Heart left ventricle (tissue), 16 donors: ENCODE data around the gene ERRFI1. TPM values are rescaled to one million over a fixed set of nuclear protein-coding genes. Genes with fewer than 3 reads are reported as not detected.
"Not testable (repeated sequence)": the region's sequence is repeated elsewhere in the genome, so short reads cannot be mapped to it uniquely, and the experiment has no call there.

Experiments used
- ATAC-seq, 4 donors: fragments of 200-7000 bp; cut with Tn5 transposase; one replicate each; pipeline ENCODE4 v1.9.1; 2020 to 2022; ENCODE audit warnings: moderate library complexity in 4 of 4, mild to moderate bottlenecking in 3 of 4, moderate number of reproducible peaks in 1 of 4
- DNase-seq, 5 donors: peaks; one replicate each; pipeline ENCODE4 v3.0.0-alpha.2; 2020
- H3K27ac ChIP-seq, 12 donors: fragments of 200-600 bp; sonication (generic) in 4 of 12; one replicate each; pipeline versions ENCODE4 v1.5.0 to v1.8.0; 2016 to 2022; ENCODE audit warnings: mild to moderate bottlenecking in 2 of 12
- H3K27me3 ChIP-seq, 9 donors: fragments of 200-600 bp; sonication (generic) in 2 of 9; one replicate each; pipeline versions ENCODE4 v1.5.1 to v1.8.0; 2016 to 2022; ENCODE audit warnings: mild to moderate bottlenecking in 3 of 9
- H3K36me3 ChIP-seq, 9 donors: fragments of 200-600 bp; sonication (generic) in 2 of 9; one replicate each; pipeline versions ENCODE4 v1.5.0 to v1.8.0; 2018 to 2022; ENCODE audit warnings: mild to moderate bottlenecking in 2 of 9
- H3K4me1 ChIP-seq, 12 donors: fragments of 200-600 bp; sonication (generic) in 4 of 12; one replicate each; pipeline versions ENCODE4 v1.5.0 to v1.8.0; 2016 to 2022; ENCODE audit warnings: mild to moderate bottlenecking in 3 of 12
- H3K4me3 ChIP-seq, 12 donors: fragments of 200-600 bp; sonication (generic) in 4 of 12; one replicate each; pipeline versions ENCODE4 v1.5.0 to v1.8.0; 2017 to 2022; ENCODE audit warnings: mild to moderate bottlenecking in 9 of 12, moderate library complexity in 4 of 12
- H3K9me3 ChIP-seq, 12 donors: fragments of 200-600 bp; sonication (generic) in 4 of 12; one replicate each; pipeline versions ENCODE4 v1.5.0 to v1.8.0; 2016 to 2022; ENCODE audit warnings: mild to moderate bottlenecking in 1 of 12
- CTCF ChIP-seq, 12 donors: fragments of 200-600 bp; sonication (generic) in 4 of 12; IDR thresholded peaks; one replicate each; pipeline versions ENCODE4 v1.5.0 to v1.8.0; 2018 to 2022; ENCODE audit warnings: antibody characterized with exemption in 12 of 12, mild to moderate bottlenecking in 5 of 12
- POLR2A ChIP-seq, 2 donors: fragments of 450-650 bp; IDR thresholded peaks; one replicate each; pipeline ENCODE4 v1.6.1; 2017; ENCODE audit warnings: antibody characterized with exemption in 2 of 2, mild to moderate bottlenecking in 2 of 2, moderate library complexity in 2 of 2
- WGBS, 4 donors: extraction: QIAGEN DNeasy Blood & Tissue Kit in 2 of 4; methylation state at CpG; one replicate each; pipeline versions ENCODE4 v1.1.5 to v1.1.7; 2013 to 2018; 5-methylcytosine and 5-hydroxymethylcytosine counted together
- intact Hi-C, 10 donors: fragments of 100-400 bp; cut with DNase I; formaldehyde crosslinking; loops; one replicate each; pipeline versions ENCODE4 v1.11.1 to v1.14.2; 2022
- polyA plus RNA-seq, 2 donors: library from polyadenylated mRNA; stranded (reverse); fragments of 200-250 nt; gene quantifications; one replicate each; pipeline ENCODE4 v1.2.3, GENCODE V29; 2013
- total RNA-seq, 9 donors: library from RNA; depleted of rRNA in 2 of 9; stranded (reverse); fragments of >200 nt in 2 of 9; fragmentation: NEBNext Ultra II Directional in 3 of 9; extraction: Animal tissue kit (Norgen Biotek cat#: 25700) in 3 of 9; gene quantifications; one replicate each; pipeline versions ENCODE4 v1.1.0 to v1.2.4, GENCODE V29; 2016 to 2023
- donor health status: ischemic (EF 13 %, LVEDD 7.1; RV severe dilation, severe dysfunction).
- donor health status: healthy with polysubstance abuse.
- donor health status: DM: no; HTN: yes; CAD: no.
- donor health status: DM: no; HTN: no; CAD: no.
- donor health status: ischemic (EF 25% LVEDD 6.9; RV normal size, moderate dysfunction).
- donor health status: ischemic (EF 25% LVEDD 5.7; RV mildly dilated, moderate dysfunction).
- donor health status: healthy.
- donor health status: DM: yes; HTN: yes; CAD: no.
- donor health status: ischemic (EF 35%, LVEDD 5.7; RV mildly dilated, moderate dysfunction).
- donor health status: nonischemic (EF 11% LVEDD 7.7; RV severe dilation, severe dysfunction).
- donor health status: DM: yes; HTN: yes; CAD: no.
- donor health status: PGD.
- donor health status: ischemic (EF 29% LVEDD 5.4; RV normal size, mild dysfunction).
- donor health status: nonischemic (EF 23%, LVEDD 6.1; RV moderate dilation, normal function).

ERRFI1 gene
- total and polyA plus RNA-seq, 11 donors = 3.8 to 26.0 (median 12.0) TPM

- no peak for DNase-seq
- H3K9me3 ChIP-seq = no peaks in the 10 kb centered on the region
- intact Hi-C loops = no loop called here
- WGBS, 4 donors = 55 to 65% (median 60%) methylated on average over 10 of the region's 10 CpGs
- no peak for ATAC-seq
- no peaks in the 10 kb centered on the region for H3K27me3 ChIP-seq
- H3K27ac ChIP-seq = no peak overlapping the region
- no peaks in the 10 kb centered on the region for H3K36me3 ChIP-seq
- H3K4me1 ChIP-seq = peaks cover 0 to 5% (median 0%) of the 10 kb centered on the region in 12 donors
- H3K4me3 ChIP-seq = no peak overlapping the region
- TF ChIP-seq POLR2A (IDR thresholded peaks at IDR 0.05) (no peak), CTCF (IDR thresholded peaks at IDR 0.05) (no peak)
Measured at GRCh38 chr1:8070381-8070811, 44.3 kb upstream of the ERRFI1 start.

DNA sequence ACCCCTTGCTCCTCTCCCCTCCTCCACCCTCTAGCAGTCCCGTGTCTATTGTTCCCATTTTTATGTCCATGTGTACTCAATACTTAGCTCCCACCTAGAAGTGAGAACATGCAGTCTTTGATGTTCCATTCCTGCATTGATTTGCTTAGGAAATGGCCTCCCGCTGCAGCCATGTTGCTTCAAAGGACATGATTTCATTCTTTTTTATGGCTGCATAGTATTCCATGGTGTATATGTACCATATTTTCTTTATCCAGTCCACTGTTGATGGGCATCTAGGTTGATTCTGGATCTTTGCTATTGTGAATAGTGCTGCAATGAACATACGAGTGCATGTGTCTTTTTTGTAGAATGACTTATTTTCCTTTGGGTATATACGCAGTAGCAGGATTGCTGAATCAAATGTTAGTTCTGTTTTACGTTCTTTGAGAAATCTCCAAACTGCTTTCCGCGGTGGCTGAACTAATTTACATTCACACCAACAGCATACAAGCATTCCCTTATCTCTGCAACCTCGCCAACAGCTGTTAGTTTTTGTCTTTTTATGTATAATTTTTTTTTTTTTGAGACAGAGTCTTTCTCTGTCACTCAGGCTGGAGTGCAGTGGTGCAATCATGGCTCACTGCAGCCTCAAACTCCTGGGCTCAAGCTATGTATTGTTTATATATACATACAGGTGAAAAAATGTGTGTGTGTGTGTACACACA is 43.7 kb upstream of the ERRFI1 start:
- H3K9me3 ChIP-seq, H3K4me1 ChIP-seq, H3K27ac ChIP-seq, H3K27me3 ChIP-seq, ATAC-seq, H3K4me3 ChIP-seq, DNase-seq, intact Hi-C loops, H3K36me3 ChIP-seq: not testable (repeated sequence)
- 91 to 93% (median 91%) methylated on average over 8 of the region's 8 CpGs for WGBS, 4 donors

DNA sequence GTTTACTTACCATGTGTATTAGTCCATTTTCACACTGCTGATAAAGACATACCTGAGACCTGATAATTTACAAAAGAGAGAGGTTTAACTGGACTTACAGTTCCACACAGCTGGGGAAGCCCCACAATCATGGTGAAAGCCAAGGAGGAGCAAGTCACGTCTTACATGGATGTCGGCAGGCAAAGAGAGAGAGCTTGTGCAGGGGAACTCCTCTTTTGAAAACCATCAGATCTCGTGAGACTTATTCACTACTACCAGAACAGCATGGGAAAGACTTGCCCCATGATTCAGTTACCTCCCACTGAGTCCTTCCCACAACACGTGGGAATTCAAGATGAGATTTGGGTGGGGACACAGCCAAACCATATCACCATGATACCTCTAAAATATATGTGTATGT is 39.3 kb upstream of the ERRFI1 start:
- H3K9me3 ChIP-seq = no peaks in the 10 kb centered on the region
- peaks cover 0 to 14% (median 0%) of the 10 kb centered on the region in 12 donors for H3K4me1 ChIP-seq
- TF ChIP-seq POLR2A (IDR thresholded peaks at IDR 0.05) = no peak
- TF ChIP-seq CTCF (IDR thresholded peaks at IDR 0.05) = no peak
- intact Hi-C loops = no loop called here
- WGBS, 4 donors = 81 to 90% (median 85%) methylated on average over 4 of the region's 4 CpGs
- H3K27ac ChIP-seq = no peak overlapping the region
- H3K27me3 ChIP-seq = no peaks in the 10 kb centered on the region
- DNase-seq (no peak), ATAC-seq (no peak)
- H3K4me3 ChIP-seq = no peak overlapping the region
- no peaks in the 10 kb centered on the region for H3K36me3 ChIP-seq

DNA sequence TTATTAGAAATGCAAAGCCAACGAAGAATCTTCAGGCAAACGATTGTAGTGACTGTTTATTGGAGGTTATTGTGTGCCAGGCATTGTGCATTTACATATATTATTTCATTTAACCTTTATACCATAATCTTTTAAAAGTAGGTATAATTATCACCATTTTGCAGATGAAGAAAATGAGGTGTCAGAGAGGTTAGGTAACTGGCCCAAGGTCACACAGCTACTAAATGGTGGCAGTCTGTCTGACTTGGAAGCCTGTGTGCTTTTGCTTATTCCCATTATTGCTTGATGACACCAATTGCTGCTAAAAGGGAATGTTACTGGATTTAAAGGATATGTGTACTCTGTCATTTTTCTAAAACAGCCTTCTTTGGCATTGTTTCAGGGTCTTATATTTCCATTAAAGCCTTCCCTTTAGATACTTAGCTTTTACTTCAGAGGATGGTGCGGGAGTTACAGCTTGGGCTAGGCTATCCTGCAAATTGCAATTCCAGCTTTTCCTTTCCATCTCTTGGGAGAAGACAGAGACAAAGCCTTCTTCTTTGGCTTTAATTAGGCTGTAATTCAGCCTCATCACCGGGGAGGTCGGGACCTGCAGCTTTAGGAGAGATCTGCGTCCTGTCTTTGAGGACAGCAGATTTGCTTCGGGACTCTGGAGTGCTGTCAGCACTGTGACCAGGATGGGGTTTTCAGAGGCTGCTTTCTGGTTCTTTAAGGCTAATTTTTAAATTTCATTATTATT is 37.4 kb upstream of the ERRFI1 start:
- H3K4me3 ChIP-seq = no peak overlapping the region
- ATAC-seq = peak in 2 of 4 donors; percentile 44 to 45
- 41 to 48% (median 46%) methylated on average over 7 of the region's 7 CpGs for WGBS, 4 donors

More for the DNA sequence above, 37.4 kb upstream of the ERRFI1 start:
- peak in 1 of 5 donors; percentile 22 for DNase-seq
- peaks cover 0 to 16% (median 0%) of the 10 kb centered on the region in 12 donors for H3K4me1 ChIP-seq
- H3K27me3 ChIP-seq = no peaks in the 10 kb centered on the region
- H3K27ac ChIP-seq = peak overlapping the region in 3 of 12 donors; percentile 19 to 50 (median 34)
- H3K36me3 ChIP-seq = no peaks in the 10 kb centered on the region
- H3K9me3 ChIP-seq = no peaks in the 10 kb centered on the region
- intact Hi-C loops = no loop called here
- TF ChIP-seq POLR2A (IDR thresholded peaks at IDR 0.05) (no peak), CTCF (IDR thresholded peaks at IDR 0.05) (no peak)
